Measurements from ENCODE around the gene PEG3.

PEG3 gene

DNA sequence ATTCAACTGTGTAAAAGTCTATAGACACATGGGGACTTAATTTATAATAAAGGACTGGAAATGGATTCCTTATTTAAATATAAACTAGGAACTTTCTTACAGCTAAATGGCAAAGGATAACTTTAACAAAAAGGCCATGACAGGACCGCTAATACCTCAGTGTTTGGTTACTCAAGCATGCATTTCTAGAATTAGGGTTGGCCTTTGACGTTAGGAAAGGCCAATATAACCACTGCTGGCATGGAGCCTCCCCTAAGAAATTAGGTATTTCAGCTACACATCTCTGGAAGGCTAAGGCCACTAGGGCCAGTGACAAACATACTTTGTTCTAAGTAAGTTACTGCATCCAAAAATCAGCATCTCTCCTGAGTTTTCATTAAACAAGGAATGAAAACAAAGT is 9.3 kb downstream of the PEG3 start:
- H3K4me3 ChIP-seq (ENCODE audit: low read depth, low read length): no peak overlapping the region
- no peaks in the 10 kb centered on the region for H3K36me3 ChIP-seq
- H3K4me1 ChIP-seq: no peaks in the 10 kb centered on the region
- no peaks in the 10 kb centered on the region; the same call in 1 of the 2 replicates for H3K9me3 ChIP-seq
- TF ChIP-seq, protein P1, sequence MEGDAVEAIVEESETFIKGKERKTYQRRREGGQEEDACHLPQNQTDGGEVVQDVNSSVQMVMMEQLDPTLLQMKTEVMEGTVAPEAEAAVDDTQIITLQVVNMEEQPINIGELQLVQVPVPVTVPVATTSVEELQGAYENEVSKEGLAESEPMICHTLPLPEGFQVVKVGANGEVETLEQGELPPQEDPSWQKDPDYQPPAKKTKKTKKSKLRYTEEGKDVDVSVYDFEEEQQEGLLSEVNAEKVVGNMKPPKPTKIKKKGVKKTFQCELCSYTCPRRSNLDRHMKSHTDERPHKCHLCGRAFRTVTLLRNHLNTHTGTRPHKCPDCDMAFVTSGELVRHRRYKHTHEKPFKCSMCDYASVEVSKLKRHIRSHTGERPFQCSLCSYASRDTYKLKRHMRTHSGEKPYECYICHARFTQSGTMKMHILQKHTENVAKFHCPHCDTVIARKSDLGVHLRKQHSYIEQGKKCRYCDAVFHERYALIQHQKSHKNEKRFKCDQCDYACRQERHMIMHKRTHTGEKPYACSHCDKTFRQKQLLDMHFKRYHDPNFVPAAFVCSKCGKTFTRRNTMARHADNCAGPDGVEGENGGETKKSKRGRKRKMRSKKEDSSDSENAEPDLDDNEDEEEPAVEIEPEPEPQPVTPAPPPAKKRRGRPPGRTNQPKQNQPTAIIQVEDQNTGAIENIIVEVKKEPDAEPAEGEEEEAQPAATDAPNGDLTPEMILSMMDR (IDR thresholded peaks at IDR 0.05; ENCODE audit: low read depth, low read length): no peak
- no peak for DNase-seq
- no peaks in the 10 kb centered on the region for H3K27me3 ChIP-seq

GRCh38 chr19:56829596-56829995 is 10.9 kb downstream of the PEG3 start:
- Histone ChIP-seq H3K27me3 (no peaks in the 10 kb centered on the region), H3K4me3 (ENCODE audit: low read depth, low read length) (no peak overlapping the region), H3K4me1 (no peaks in the 10 kb centered on the region), H3K9me3 (no peaks in the 10 kb centered on the region; the same call in 1 of the 2 replicates), H3K36me3 (no peaks in the 10 kb centered on the region)
- DNase-seq: no peak
- TF ChIP-seq, protein P1 (IDR thresholded peaks at IDR 0.05; ENCODE audit: low read depth, low read length): no peak

DNA sequence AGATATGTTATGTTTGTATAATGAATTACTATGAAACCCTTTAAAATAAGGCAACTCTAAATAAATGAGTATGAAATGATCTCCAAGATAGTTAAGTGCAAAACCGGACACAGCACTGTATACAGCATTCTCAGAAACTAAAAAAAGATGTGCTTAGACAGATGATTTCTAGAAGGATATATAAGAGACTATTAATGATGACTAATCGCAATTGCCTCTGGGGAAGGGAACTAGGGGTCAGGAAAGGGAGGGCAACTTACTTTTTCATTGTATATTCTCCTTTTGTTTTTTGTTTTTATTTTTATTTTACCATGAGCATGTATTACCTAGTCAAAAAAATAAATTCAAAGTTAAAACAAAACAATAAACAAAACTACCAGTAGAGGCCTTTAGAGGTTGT is 12.8 kb downstream of the PEG3 start:
- DNase-seq: no peak
- TF ChIP-seq, protein P1 (IDR thresholded peaks at IDR 0.05; ENCODE audit: low read depth, low read length): no peak
- H3K4me1 ChIP-seq: no peaks in the 10 kb centered on the region
- H3K27me3 ChIP-seq: no peaks in the 10 kb centered on the region
- no peaks in the 10 kb centered on the region for H3K36me3 ChIP-seq
- H3K4me3 ChIP-seq (ENCODE audit: low read depth, low read length): no peak overlapping the region
- no peaks in the 10 kb centered on the region; the same call in 1 of the 2 replicates for H3K9me3 ChIP-seq

DNA sequence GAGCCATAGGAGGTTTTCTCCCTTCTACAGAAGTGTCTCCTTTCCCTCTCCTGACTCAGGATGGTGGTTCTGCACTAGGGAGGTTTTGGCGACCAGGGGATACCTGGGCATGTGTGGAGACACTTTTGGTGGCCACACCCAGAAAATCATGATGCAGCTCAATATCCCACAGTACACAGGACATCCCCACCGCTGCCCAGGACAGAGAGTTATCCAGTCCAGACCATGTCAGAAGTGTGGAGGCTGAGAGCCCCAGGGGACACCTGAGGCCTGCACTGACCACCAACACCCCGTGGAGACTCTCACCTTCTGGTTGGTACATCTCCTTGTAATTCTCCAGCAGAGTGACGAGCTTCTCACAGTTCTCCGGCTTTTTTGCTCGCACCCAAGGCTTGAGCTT is 16.6 kb downstream of the PEG3 start:
- no peaks in the 10 kb centered on the region for H3K4me1 ChIP-seq
- H3K9me3 ChIP-seq: no peaks in the 10 kb centered on the region; the same call in 1 of the 2 replicates
- no peak overlapping the region for H3K4me3 ChIP-seq (ENCODE audit: low read depth, low read length)
- TF ChIP-seq, protein P1 (IDR thresholded peaks at IDR 0.05; ENCODE audit: low read depth, low read length): no peak
- no peaks in the 10 kb centered on the region for H3K27me3 ChIP-seq
- no peak for DNase-seq
- H3K36me3 ChIP-seq: no peaks in the 10 kb centered on the region

- TF ChIP-seq, protein P1 (IDR thresholded peaks at IDR 0.05; ENCODE audit: low read depth, low read length): no peak
- H3K27me3 ChIP-seq: no peaks in the 10 kb centered on the region
- H3K4me1 ChIP-seq: no peaks in the 10 kb centered on the region
- no peaks in the 10 kb centered on the region; the same call in 1 of the 2 replicates for H3K9me3 ChIP-seq
- DNase-seq: no peak
- no peaks in the 10 kb centered on the region for H3K36me3 ChIP-seq
- no peak overlapping the region for H3K4me3 ChIP-seq (ENCODE audit: low read depth, low read length)
Measured at GRCh38 chr19:56823417-56823816, 17.1 kb downstream of the PEG3 start.

GRCh38 chr19:56822755-56823154 is 17.8 kb downstream of the PEG3 start:
- Histone ChIP-seq H3K4me3 (ENCODE audit: low read depth, low read length) (no peak overlapping the region), H3K9me3 (no peaks in the 10 kb centered on the region; the same call in 1 of the 2 replicates), H3K4me1 (no peaks in the 10 kb centered on the region), H3K36me3 (no peaks in the 10 kb centered on the region), H3K27me3 (no peaks in the 10 kb centered on the region)
- no peak for DNase-seq
- TF ChIP-seq, protein P1 (IDR thresholded peaks at IDR 0.05; ENCODE audit: low read depth, low read length): no peak
